ENCODE results near the gene GNAL.

GNAL gene

DNA sequence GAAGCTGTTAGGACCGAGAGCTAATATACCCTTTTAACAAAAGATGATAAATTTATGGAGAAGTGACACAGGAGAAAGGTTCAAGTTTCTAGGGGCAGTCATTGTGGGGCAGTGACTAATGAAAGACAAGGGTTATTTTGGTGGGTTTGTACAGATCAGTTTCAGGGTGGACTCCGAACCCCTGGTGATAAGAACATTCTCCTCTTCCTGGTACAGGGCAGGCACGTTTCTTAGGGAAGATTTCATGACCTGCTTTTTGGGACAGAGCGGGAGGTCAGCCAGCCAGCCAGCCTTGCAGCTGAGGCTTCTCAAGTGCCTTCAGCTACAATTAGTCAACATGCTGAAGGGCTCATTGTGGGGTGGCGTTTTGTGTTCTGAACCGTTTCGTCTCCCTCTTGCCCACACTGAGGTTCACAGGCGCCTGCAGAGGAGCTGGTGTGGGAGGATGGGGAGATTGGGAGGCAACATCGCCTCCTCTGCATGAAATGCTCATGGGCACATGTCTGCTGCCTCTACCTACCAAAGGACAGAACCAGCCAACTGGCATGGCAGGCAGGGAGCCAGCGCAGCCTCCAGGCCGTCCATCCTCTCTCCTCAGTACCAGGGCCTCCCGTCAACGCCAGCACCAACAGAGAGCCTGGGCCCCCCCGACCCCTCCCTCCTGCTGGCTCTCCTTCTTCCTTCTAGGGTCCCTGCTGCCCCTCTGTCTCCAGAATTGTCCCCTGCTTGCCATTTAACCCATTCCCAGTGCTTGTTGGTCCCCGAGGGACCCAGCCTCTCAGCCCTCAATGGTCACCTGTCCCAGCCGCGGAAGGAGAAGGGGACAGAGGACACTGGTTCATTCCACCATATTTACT lies 171.8 kb downstream of the GNAL start:
- H3K4me3 ChIP-seq (ENCODE audit: low read depth, low read length) = no peak overlapping the region
- no peak for DNase-seq (ENCODE audit: low read depth)
- TF ChIP-seq, protein P1, sequence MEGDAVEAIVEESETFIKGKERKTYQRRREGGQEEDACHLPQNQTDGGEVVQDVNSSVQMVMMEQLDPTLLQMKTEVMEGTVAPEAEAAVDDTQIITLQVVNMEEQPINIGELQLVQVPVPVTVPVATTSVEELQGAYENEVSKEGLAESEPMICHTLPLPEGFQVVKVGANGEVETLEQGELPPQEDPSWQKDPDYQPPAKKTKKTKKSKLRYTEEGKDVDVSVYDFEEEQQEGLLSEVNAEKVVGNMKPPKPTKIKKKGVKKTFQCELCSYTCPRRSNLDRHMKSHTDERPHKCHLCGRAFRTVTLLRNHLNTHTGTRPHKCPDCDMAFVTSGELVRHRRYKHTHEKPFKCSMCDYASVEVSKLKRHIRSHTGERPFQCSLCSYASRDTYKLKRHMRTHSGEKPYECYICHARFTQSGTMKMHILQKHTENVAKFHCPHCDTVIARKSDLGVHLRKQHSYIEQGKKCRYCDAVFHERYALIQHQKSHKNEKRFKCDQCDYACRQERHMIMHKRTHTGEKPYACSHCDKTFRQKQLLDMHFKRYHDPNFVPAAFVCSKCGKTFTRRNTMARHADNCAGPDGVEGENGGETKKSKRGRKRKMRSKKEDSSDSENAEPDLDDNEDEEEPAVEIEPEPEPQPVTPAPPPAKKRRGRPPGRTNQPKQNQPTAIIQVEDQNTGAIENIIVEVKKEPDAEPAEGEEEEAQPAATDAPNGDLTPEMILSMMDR (IDR thresholded peaks at IDR 0.05; ENCODE audit: control insufficient read depth, extremely low read depth, insufficient read depth) = no peak

DNA sequence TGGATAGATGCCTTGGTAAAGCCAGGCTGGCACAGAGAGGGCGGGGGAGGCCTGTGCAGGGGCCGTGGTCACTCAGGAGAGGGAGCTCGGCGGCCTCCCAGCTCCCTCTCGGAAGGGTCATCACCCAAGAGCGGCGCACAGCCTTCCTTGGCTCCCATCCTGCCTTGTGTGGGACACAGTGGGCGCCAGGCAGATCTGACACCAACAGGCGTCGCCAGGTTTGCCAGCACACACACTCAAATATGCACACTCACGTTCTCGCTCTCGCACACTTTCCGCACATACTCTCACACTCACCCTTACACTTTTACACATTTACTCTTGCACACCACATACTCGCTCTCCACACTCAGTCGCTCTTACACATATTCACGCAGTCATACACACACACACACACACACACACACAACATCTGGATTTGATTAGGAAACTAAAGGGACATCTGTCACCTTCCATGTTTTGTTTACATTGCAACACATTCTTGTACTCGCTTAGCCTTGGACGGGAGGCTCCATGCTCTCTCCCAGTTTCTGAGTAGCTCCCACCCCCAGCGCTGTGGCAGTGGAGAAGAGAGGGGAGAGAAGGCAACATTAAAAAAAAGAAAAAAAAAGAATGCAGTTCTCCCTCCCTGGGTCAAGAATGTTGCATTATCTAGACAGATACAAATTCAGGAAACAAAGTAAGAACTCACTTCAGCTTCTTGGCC lies 172.7 kb downstream of the GNAL start:
- no peak overlapping the region for H3K4me3 ChIP-seq (ENCODE audit: low read depth, low read length)
- DNase-seq (ENCODE audit: low read depth) = no peak
- TF ChIP-seq, protein P1 (IDR thresholded peaks at IDR 0.05; ENCODE audit: control insufficient read depth, extremely low read depth, insufficient read depth) = no peak

DNA sequence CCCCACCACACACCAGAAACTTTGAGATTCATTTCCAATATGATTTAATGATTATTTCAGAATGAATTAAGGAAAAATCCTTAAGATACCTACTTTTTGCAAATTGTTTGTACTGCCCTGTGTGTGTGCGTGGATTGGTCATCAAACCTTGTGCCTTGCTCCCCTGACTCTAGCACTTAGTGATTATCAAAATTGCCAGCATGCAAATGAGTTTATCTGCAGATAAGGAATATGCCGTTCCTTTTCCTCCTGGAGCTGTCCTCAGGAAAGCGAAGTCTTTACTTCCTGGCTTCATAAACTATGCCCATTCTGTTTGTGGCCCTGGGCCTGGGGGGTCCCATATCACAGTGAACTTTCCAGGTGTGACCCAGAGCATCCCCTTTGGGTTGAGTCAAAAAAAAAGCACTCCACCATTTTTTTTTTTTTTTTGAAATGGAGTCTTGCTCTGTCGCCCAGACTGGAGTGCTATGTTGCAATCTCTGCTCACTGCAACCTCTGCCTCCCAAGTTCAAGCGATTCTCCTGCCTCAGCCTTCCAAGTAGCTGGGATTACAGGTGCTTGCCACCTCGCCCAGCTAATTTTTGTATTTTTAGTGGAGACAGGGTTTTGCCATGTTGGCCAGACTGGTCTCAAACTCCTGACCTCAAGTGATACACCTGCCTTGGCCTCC lies 173.5 kb downstream of the GNAL start:
- no peak for DNase-seq (ENCODE audit: low read depth)
- TF ChIP-seq, protein P1 (IDR thresholded peaks at IDR 0.05; ENCODE audit: control insufficient read depth, extremely low read depth, insufficient read depth) = no peak
- H3K4me3 ChIP-seq (ENCODE audit: low read depth, low read length) = no peak overlapping the region

DNA sequence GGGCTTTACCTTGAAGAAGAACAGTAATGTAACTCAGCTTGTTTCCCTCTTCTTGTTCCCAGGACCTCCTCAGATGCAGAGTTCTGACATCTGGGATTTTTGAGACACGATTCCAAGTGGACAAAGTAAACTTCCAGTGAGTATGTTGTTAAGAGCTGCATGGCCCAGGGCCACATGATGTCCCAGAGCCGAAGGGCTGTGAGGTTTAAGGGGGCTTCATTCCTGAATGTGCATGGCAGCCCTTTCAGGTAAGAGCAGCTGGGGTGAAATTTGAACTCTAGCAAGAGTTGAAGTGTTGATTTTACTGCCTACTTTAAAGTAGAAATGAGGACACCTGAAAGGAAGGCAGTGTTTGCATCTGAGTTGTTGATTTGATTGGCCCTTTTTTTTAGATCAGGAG lies 175.4 kb downstream of the GNAL start:
- no peak for DNase-seq (ENCODE audit: low read depth)
- TF ChIP-seq, protein P1 (IDR thresholded peaks at IDR 0.05; ENCODE audit: control insufficient read depth, extremely low read depth, insufficient read depth) = no peak
- no peak overlapping the region for H3K4me3 ChIP-seq (ENCODE audit: low read depth, low read length)

DNA sequence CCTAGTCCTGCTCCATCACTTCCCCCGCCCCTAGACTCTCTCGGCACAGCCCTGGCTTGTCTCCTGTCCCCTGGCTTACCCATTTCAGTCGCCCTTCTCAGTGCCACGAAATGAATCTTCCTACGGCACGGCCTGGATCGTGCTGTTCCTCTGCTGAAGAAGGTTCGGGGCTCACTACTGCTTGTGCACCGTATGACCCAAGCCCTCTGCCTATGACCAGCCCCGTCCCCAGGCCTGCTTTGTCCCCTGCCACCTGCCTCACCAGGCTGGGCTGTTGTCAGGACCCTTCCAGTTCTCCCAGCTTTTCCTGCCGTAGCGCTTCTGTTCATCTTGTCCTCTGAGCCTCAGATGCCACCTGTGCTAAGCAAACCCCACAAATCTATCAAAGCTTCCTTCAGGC lies 176.0 kb downstream of the GNAL start:
- TF ChIP-seq, protein P1 (IDR thresholded peaks at IDR 0.05; ENCODE audit: control insufficient read depth, extremely low read depth, insufficient read depth) = no peak

DNA sequence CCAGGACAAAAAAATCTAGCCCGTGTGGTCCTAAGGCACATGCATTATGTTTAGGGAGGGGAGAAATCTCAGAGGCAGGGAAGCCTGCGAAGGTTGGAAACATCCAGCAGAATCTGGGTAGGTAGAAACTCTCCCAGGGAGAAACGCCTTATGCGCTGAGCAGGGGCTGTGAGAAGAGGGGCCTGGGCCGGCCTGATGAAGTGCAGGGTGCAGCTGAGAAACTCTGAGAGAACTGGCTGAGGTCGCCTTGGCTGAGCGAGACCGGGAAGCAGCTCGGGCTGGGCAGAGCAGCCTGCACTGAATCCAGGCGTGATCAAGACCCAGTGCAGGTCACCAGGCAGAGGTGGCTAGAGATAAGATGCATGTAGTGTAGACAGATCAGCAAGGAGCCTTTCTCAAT lies 177.3 kb downstream of the GNAL start:
- DNase-seq (ENCODE audit: low read depth) = no peak

More for the DNA sequence above, 176.0 kb downstream of the GNAL start:
- no peak for DNase-seq (ENCODE audit: low read depth)
- no peak overlapping the region for H3K4me3 ChIP-seq (ENCODE audit: low read depth, low read length)

More for the DNA sequence above, 177.3 kb downstream of the GNAL start:
- TF ChIP-seq, protein P1 (IDR thresholded peaks at IDR 0.05; ENCODE audit: control insufficient read depth, extremely low read depth, insufficient read depth) = no peak
- H3K4me3 ChIP-seq (ENCODE audit: low read depth, low read length) = no peak overlapping the region
